HL-60 (cell line): ENCODE measurements around the gene IGFBP6.
A peak's percentile ranks its signal among the peaks of the same experiment; 100 is the strongest.

Experiments used
- DNase-seq, 2 experiments: peaks; one replicate each; pipeline ENCODE4 v3.0.0-alpha.2; 2010 to 2020; ENCODE audit warnings: low read depth in 1 of 2, low spot score in 1 of 2
- H3K27ac ChIP-seq: fragments of 250-450 bp; sonication (Bioruptor Pico); replicated peaks from 2 replicates; pipeline ENCODE4 v1.5.1; 2020; ENCODE audit warnings: mild to moderate bottlenecking, moderate library complexity
- H3K27me3 ChIP-seq: fragments of 250-450 bp; sonication (Bioruptor Pico); 2 replicates; pipeline ENCODE4 v1.5.1; 2021; ENCODE audit warnings: mild to moderate bottlenecking, moderate library complexity; ENCODE audit not compliant: insufficient read depth, poor library complexity, severe bottlenecking
- H3K4me3 ChIP-seq: replicated peaks from 2 replicates; pipeline ENCODE4 v1.5.1; 2011; ENCODE audit warnings: mild to moderate bottlenecking, control low read depth, low read length; ENCODE audit not compliant: insufficient read depth
- GABPA ChIP-seq: IDR thresholded peaks from 2 replicates; pipeline ENCODE4 v1.6.1; 2012; ENCODE audit warnings: low read depth
- POLR2AphosphoS5 ChIP-seq: IDR thresholded peaks from 2 replicates; pipeline ENCODE4 v1.6.1; 2012; ENCODE audit warnings: low read depth
- REST ChIP-seq: IDR thresholded peaks from 2 replicates; pipeline ENCODE4 v1.6.1; 2012; ENCODE audit warnings: low read depth; ENCODE audit not compliant: insufficient replicate concordance
- SPI1 ChIP-seq: IDR thresholded peaks from 2 replicates; pipeline ENCODE4 v1.6.1; 2012; ENCODE audit warnings: low read depth, mild to moderate bottlenecking, borderline replicate concordance
- TF ChIP-seq, protein P1 (sequence below): IDR thresholded peaks from one replicate; pipeline ENCODE4 v1.5.1; 2011; ENCODE audit warnings: low read length, control low read depth, inconsistent platforms; ENCODE audit not compliant: insufficient read depth

Gene IGFBP6

GRCh38 chr12:53096089-53096741 lies 1.3 kb upstream of the IGFBP6 start:
- Histone ChIP-seq H3K27ac (no peak overlapping the region), H3K4me3 (no peak overlapping the region), H3K27me3 (no peaks in the 10 kb centered on the region)
- TF ChIP-seq SPI1 = no peak
- TF ChIP-seq, protein P1, sequence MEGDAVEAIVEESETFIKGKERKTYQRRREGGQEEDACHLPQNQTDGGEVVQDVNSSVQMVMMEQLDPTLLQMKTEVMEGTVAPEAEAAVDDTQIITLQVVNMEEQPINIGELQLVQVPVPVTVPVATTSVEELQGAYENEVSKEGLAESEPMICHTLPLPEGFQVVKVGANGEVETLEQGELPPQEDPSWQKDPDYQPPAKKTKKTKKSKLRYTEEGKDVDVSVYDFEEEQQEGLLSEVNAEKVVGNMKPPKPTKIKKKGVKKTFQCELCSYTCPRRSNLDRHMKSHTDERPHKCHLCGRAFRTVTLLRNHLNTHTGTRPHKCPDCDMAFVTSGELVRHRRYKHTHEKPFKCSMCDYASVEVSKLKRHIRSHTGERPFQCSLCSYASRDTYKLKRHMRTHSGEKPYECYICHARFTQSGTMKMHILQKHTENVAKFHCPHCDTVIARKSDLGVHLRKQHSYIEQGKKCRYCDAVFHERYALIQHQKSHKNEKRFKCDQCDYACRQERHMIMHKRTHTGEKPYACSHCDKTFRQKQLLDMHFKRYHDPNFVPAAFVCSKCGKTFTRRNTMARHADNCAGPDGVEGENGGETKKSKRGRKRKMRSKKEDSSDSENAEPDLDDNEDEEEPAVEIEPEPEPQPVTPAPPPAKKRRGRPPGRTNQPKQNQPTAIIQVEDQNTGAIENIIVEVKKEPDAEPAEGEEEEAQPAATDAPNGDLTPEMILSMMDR = no peak
- no peak for TF ChIP-seq GABPA
- no peak for TF ChIP-seq POLR2AphosphoS5
- no peak for TF ChIP-seq REST
- no peak for DNase-seq

DNA sequence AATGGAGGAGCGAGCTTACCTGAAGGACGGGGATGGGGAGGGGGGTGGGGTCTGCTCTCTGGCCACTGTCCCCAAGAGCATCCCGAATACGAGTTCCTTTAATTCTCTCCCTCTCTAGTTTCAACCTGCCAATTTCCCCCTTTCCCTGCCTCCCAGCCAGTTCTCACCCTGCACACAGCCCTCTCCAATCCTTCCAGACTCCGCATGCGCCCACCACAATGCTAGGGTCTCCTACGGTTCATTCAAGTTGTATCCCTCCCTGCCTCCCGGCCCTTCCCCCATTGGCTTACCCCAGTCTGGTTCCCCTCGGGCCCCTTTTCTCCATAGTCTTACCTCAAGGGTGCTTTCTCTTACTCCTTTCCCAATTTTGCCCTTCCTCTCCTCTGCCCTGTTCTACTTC lies 708 bp upstream of the IGFBP6 start:
- Histone ChIP-seq H3K27me3 (no peaks in the 10 kb centered on the region), H3K27ac (no peak overlapping the region), H3K4me3 (no peak overlapping the region)
- no peak for DNase-seq
- TF ChIP-seq GABPA (no peak), SPI1 (no peak), REST (no peak), POLR2AphosphoS5 (no peak)
- TF ChIP-seq, protein P1 = no peak

GRCh38 chr12:53097207-53097563 lies 282 bp upstream of the IGFBP6 start:
- Histone ChIP-seq H3K27ac (no peak overlapping the region), H3K27me3 (no peaks in the 10 kb centered on the region), H3K4me3 (peak overlapping the region; percentile 51)
- no peak for DNase-seq
- TF ChIP-seq GABPA (no peak), SPI1 (no peak), REST (no peak), POLR2AphosphoS5 (no peak)
- TF ChIP-seq, protein P1 = no peak
